AG10803 (cell line): ENCODE measurements around the gene PALM2AKAP2.
A peak's percentile ranks its signal among the peaks of the same experiment; 100 is the strongest.

ENCODE experiments used
- DNase-seq: peaks from one replicate; pipeline ENCODE4 v3.0.0; 2010; ENCODE audit warnings: low read depth
- H3K4me3 ChIP-seq: 2 replicates; pipeline ENCODE4 v1.5.1; 2011; ENCODE audit warnings: mild to moderate bottlenecking, low read length, control low read depth
- TF ChIP-seq, protein P1 (sequence below): conservative IDR thresholded peaks from 2 replicates; pipeline ENCODE4 v1.5.1; 2011; ENCODE audit warnings: mild to moderate bottlenecking, low read length, control low read depth, inconsistent platforms

The PALM2AKAP2 gene

DNA sequence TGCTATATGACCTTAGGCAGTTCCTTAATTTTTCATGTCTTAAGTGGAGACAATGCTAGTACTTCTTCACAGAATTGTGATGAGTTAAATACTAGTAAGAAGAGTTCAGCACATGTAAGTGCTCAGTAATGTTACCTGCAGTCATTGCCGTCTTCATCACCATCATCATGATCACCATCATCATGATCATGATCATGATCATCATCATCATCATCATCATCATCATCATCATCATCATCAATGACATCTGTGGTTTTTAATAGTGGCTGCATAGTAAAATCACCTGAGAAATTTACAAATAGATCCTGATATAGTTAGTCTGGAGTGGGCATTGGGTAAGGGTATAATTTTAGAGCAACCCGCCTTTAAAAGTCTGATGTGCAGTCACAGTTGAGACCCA is 14.7 kb upstream of the PALM2AKAP2 start:
- H3K4me3 ChIP-seq = no peak overlapping the region
- DNase-seq = no peak
- TF ChIP-seq, protein P1, sequence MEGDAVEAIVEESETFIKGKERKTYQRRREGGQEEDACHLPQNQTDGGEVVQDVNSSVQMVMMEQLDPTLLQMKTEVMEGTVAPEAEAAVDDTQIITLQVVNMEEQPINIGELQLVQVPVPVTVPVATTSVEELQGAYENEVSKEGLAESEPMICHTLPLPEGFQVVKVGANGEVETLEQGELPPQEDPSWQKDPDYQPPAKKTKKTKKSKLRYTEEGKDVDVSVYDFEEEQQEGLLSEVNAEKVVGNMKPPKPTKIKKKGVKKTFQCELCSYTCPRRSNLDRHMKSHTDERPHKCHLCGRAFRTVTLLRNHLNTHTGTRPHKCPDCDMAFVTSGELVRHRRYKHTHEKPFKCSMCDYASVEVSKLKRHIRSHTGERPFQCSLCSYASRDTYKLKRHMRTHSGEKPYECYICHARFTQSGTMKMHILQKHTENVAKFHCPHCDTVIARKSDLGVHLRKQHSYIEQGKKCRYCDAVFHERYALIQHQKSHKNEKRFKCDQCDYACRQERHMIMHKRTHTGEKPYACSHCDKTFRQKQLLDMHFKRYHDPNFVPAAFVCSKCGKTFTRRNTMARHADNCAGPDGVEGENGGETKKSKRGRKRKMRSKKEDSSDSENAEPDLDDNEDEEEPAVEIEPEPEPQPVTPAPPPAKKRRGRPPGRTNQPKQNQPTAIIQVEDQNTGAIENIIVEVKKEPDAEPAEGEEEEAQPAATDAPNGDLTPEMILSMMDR = no peak

DNA sequence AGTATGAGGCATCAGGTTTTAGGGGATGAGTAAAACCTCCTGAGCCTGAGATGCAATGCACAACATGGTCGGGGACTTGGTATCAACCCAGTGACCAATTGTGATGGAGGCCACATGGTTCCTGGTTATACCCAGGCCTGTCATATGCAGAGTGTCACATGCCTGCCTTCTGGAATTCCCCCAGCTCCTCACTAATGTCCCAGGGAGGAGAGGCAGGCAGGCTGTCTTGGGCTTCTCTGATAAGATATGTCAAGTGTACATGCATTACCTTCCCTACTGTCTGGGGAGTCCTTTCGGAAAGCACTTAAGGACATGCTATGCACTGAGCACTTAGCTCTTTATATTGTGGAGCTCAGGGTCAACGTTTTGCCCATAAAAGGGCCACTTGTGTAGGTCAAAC is 14.2 kb upstream of the PALM2AKAP2 start:
- DNase-seq = no peak
- TF ChIP-seq, protein P1 = no peak
- no peak overlapping the region for H3K4me3 ChIP-seq

DNA sequence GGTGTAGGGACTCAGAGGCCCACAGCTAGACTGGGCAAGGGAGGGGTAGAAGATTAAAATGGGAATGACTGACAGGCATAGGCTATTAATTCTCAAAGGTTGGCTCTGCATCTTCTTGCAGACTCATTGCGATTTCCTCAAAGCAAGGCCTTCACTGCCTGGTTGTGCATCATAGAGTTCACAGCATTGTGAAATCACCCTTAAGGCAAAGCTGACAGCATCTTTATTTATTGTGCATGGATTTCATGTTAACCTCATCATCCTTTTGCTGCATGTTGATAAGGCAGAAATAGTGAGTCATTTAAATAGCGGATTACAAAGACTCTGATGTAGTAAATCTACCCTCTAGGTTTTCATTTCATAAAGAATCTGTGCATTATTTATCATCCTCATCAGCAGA is 13.6 kb upstream of the PALM2AKAP2 start:
- no peak overlapping the region for H3K4me3 ChIP-seq
- DNase-seq = peak; percentile 83
- TF ChIP-seq, protein P1 = no peak

DNA sequence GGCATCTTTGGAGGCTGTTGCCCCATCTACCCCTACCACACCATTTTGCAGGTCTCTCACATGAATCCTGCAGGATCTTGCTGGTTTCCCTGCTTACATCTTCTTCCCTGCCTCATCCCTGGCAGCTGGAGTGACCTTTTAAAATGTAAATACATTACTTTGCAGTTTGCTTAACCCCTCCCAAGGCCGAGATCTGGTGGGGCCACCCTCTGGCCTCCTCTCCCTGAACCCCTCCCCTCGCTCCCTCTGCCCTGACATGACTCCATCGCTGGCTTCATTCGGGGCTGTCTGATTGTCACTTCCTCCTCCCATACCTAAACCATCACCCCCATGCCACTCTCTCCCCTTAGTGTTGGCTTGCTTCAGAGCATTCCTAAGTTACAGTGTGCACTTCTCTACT is 12.6 kb upstream of the PALM2AKAP2 start:
- H3K4me3 ChIP-seq = no peak overlapping the region
- DNase-seq = no peak
- TF ChIP-seq, protein P1 = no peak

DNA sequence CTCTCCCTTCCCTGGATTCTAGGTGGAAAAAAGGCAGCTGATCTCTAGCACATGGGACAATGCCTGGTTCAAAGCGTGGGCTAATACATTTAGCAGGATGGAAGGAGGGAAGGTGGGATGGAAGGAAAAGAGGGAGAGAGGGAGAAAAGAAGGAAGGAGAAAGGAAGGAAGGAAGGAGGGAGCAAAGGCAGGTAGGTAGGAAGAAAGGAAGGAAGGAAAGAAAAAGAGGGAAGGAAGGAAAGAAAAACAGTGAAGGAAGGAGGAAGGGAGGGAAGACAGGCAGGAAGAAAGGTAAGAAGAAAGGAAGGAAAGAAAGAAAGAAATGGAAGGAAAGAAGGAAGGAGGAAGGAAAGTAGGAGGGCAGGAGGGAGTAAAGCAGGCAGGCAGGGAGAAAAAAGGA is 12.2 kb upstream of the PALM2AKAP2 start:
- no peak overlapping the region for H3K4me3 ChIP-seq
- no peak for DNase-seq
- TF ChIP-seq, protein P1 = no peak

DNA sequence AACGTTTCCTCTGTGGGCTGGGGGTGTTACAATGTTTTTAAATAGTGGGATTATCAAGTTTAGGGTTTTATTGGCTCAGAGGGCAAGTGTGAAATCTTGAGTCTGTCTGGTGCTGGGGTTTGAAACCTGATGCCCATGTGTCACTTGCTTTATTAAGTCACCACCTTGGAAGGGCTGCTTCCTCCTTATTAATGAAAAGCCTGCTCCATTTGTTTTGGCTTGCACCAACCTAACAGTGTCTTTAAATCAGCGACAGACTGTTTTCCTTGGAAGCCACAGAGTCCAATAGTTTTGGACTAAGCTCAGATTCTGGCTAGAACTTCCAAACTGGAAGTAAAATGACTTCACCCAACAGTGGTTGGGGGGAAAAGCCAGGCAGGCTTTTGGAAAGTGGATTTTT is 10.7 kb upstream of the PALM2AKAP2 start:
- TF ChIP-seq, protein P1 = no peak
- H3K4me3 ChIP-seq = no peak overlapping the region
- DNase-seq = peak; percentile 51

DNA sequence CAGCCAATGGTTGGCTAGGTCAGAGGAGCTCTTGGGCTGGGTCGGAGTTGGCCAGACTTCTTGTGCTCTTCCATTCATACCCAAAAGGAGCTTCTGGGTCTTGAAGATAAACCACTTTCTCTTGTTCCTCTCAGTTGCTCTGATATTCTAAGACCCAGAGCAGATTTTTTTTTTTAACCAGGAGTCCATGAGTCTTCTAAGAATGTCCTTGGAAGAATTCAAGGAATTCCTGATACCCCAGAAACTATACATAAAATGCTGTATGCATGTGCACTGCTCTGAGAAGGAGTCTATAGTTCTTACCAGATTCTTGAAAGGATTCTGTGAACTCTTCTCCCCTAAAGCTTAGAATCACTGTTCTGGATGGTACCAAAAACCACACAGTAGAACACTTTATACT is 9.9 kb upstream of the PALM2AKAP2 start:
- TF ChIP-seq, protein P1 = no peak
- no peak overlapping the region for H3K4me3 ChIP-seq

More for the DNA sequence above, 9.9 kb upstream of the PALM2AKAP2 start:
- DNase-seq = no peak
